ENCODE results near the gene CEBPA.

DNA sequence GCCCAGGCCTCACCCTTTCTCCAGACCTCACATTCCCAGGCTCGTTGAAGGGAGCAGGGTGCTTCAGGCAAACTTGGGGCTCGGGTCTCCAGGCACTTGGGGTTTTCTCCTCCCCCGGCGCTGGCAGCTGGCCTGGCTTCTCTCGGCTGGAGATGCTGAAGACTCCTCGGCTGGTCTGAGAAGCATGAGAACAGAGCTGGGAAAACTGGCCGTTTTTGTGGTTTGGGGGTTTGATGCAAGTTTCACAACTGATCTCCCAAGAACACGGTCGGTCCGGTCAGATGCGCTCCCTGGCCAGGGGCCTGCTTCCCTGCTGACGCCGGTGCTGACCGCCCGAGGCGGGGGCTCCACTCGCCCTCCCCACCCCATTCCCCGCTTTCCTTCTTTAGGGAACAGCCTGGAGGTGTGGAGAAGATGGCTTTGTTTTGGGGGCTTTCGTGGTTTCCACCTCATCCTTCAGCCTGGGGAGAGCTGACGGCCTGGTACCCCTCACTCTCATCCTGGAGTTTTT is 35.3 kb downstream of the CEBPA start:
- TF ChIP-seq EZH2 (IDR thresholded peaks at IDR 0.05; ENCODE audit: borderline replicate concordance, low read length): no peak
- TF ChIP-seq, protein P1, sequence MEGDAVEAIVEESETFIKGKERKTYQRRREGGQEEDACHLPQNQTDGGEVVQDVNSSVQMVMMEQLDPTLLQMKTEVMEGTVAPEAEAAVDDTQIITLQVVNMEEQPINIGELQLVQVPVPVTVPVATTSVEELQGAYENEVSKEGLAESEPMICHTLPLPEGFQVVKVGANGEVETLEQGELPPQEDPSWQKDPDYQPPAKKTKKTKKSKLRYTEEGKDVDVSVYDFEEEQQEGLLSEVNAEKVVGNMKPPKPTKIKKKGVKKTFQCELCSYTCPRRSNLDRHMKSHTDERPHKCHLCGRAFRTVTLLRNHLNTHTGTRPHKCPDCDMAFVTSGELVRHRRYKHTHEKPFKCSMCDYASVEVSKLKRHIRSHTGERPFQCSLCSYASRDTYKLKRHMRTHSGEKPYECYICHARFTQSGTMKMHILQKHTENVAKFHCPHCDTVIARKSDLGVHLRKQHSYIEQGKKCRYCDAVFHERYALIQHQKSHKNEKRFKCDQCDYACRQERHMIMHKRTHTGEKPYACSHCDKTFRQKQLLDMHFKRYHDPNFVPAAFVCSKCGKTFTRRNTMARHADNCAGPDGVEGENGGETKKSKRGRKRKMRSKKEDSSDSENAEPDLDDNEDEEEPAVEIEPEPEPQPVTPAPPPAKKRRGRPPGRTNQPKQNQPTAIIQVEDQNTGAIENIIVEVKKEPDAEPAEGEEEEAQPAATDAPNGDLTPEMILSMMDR (IDR thresholded peaks at IDR 0.05; ENCODE audit: low read length): no peak

All from OCI-LY1 (cell line).